K562 (cell line): ENCODE results near the gene RNF144A. TPM values are rescaled to one million over a fixed set of nuclear protein-coding genes. Genes with fewer than 3 reads are reported as not detected.

Experiments
- ATAC-seq: fragments of 200-7000 bp; cut with Tn5 transposase; 3 replicates; pipeline ENCODE4 v1.9.1; 2020; ENCODE audit warnings: moderate library complexity
- BruUV-seq: library from RNA; stranded (reverse); fragments of 400-500 nt; replicated peaks from 2 replicates; lab custom pipeline; 2021; lab: Mats Ljungman, UMichigan
- CTCF ChIA-PET: fragments of 300-600 bp; formaldehyde crosslinking; extraction: SDS; loops from one replicate; lab custom pipeline; 2021; ENCODE audit warnings: low intra/inter-chr PET ratio; lab: Yijun Ruan, JAX
- POLR2A ChIA-PET: fragments of 300-600, 350-650 bp; sonication (Branson Sonifier 250); formaldehyde crosslinking; extraction: SDS; loops from one replicate; lab custom pipeline; 2021; ENCODE audit warnings: antibody characterized with exemption, inconsistent platforms; lab: Yijun Ruan, JAX
- DNase-seq, 4 experiments: peaks; one replicate each; pipeline versions ENCODE4 v3.0.0 to v3.0.0-alpha.2; 2011 to 2018; ENCODE audit warnings: low spot score in 3 of 4, mixed read lengths in 3 of 4; ENCODE audit errors: extremely low read depth in 1 of 4
- FAIRE-seq: peaks from 2 replicates; lab custom pipeline; 2011; peaks lifted over from hg19 to GRCh38; lab: Jason Lieb, UNC
- H2AFZ ChIP-seq: 2 replicates; pipeline ENCODE4 v1.6.0; 2011; ENCODE audit warnings: low read depth, low read length, control low read depth, inconsistent platforms
- H3K27ac ChIP-seq: fragments of 200-600 bp; 3 replicates; pipeline ENCODE4 v1.8.0; 2011; ENCODE audit warnings: low read depth, mild to moderate bottlenecking, control low read depth, inconsistent platforms, low read length, moderate library complexity, mixed read lengths; ENCODE audit errors: extremely low read depth
- H3K27me3 ChIP-seq, 2 experiments: fragments of 300-600 bp in 1 of 2; 2 replicates in 1 of 2; 3 replicates in 1 of 2; pipeline versions ENCODE4 v1.6.0 to v1.8.0; 2011; ENCODE audit warnings: inconsistent platforms in 2 of 2, low read length in 2 of 2, mild to moderate bottlenecking in 1 of 2, mixed read lengths in 1 of 2, moderate library complexity in 1 of 2; ENCODE audit not compliant: control insufficient read depth in 2 of 2, insufficient read depth in 2 of 2
- H3K36me3 ChIP-seq: fragments of 300-600 bp; 3 replicates; pipeline ENCODE4 v1.8.0; 2011; ENCODE audit warnings: mild to moderate bottlenecking, low read length, inconsistent platforms; ENCODE audit not compliant: control insufficient read depth, insufficient read depth
- H3K4me1 ChIP-seq, 2 experiments: fragments of 200-600 bp in 1 of 2; replicated peaks in 1 of 2; 2 replicates in 1 of 2; 3 replicates in 1 of 2; pipeline versions ENCODE4 v1.5.1 to v1.8.0; 2011; ENCODE audit warnings: inconsistent platforms in 2 of 2, low read length in 2 of 2, mild to moderate bottlenecking in 1 of 2, mixed read lengths in 1 of 2, moderate library complexity in 1 of 2; ENCODE audit not compliant: control insufficient read depth in 2 of 2, insufficient read depth in 2 of 2
- H3K4me2 ChIP-seq: 2 replicates; pipeline ENCODE4 v1.6.1; 2011; ENCODE audit warnings: low read length, control low read depth, inconsistent platforms, mixed read lengths; ENCODE audit not compliant: insufficient read depth
- H3K4me3 ChIP-seq: fragments of 200-600 bp; sonication (generic), shearing (Covaris generic); 2 replicates; pipeline ENCODE4 v1.5.1; 2016; ENCODE audit warnings: control low read depth, inconsistent platforms
- H3K79me2 ChIP-seq: fragments of 200-600 bp; 3 replicates; pipeline ENCODE4 v1.8.0; 2011; ENCODE audit warnings: low read length, inconsistent platforms; ENCODE audit not compliant: control insufficient read depth, insufficient read depth
- H3K9ac ChIP-seq, 2 experiments: 2 replicates each; pipeline versions ENCODE4 v1.6.0 to v1.6.1; 2011; ENCODE audit warnings: low read depth in 2 of 2, low read length in 2 of 2, control low read depth in 1 of 2, inconsistent platforms in 1 of 2, mild to moderate bottlenecking in 1 of 2, mixed read lengths in 1 of 2; ENCODE audit not compliant: insufficient read depth in 1 of 2
- H3K9me1 ChIP-seq: one replicate; pipeline ENCODE4 v1.6.0; 2011; ENCODE audit warnings: inconsistent platforms, mild to moderate bottlenecking, low read length, moderate library complexity; ENCODE audit not compliant: control insufficient read depth, insufficient read depth
- H3K9me3 ChIP-seq: replicated peaks from 2 replicates; pipeline ENCODE4 v1.5.1; 2011; ENCODE audit warnings: low read depth, low read length, inconsistent platforms; ENCODE audit not compliant: control insufficient read depth, insufficient read depth
- H4K20me1 ChIP-seq: replicated peaks from 2 replicates; pipeline ENCODE4 v1.6.1; 2011; ENCODE audit warnings: low read length, inconsistent platforms, mixed read lengths; ENCODE audit not compliant: control insufficient read depth, insufficient read depth
- ATF2 ChIP-seq: sonication (generic); formaldehyde crosslinking; IDR thresholded peaks from 2 replicates; pipeline ENCODE4 v1.8.1; 2022; ENCODE audit warnings: missing genetic modification reagents
- CREB5 ChIP-seq: fragments of 250-450 bp; sonication (Bioruptor Pico); IDR thresholded peaks from 2 replicates; pipeline ENCODE4 v1.5.0; 2020; ENCODE audit warnings: mild to moderate bottlenecking
- CTCF ChIP-seq, 3 experiments: IDR thresholded peaks in 2 of 3; conservative IDR thresholded peaks in 1 of 3; 2 replicates each; pipeline ENCODE4 v1.5.1; 2011 to 2012; ENCODE audit warnings: low read length in 3 of 3, mild to moderate bottlenecking in 3 of 3, control low read depth in 2 of 3, improper control_type of control experiment in 1 of 3, inconsistent platforms in 1 of 3, low read depth in 1 of 3, mixed read lengths in 1 of 3, moderate library complexity in 1 of 3; ENCODE audit not compliant: insufficient read depth in 2 of 3
- DIDO1 ChIP-seq: fragments of 450-650 bp; IDR thresholded peaks from 2 replicates; pipeline ENCODE4 v1.6.1; 2016; ENCODE audit warnings: low read depth, missing biosample characterization, missing genetic modification characterization
- KDM5B ChIP-seq: fragments of 200-600 bp; sonication (generic); IDR thresholded peaks from 2 replicates; pipeline ENCODE4 v1.6.1; 2012; ENCODE audit warnings: low read depth, mild to moderate bottlenecking, moderate library complexity, low read length, control low read depth, inconsistent platforms; ENCODE audit not compliant: insufficient replicate concordance
- MCM3 ChIP-seq: fragments of 450-650 bp; IDR thresholded peaks from 2 replicates; pipeline ENCODE4 v1.6.1; 2016
- NCOR1 ChIP-seq: fragments of 450-650 bp; IDR thresholded peaks from 2 replicates; pipeline ENCODE4 v1.6.1; 2016; ENCODE audit warnings: mild to moderate bottlenecking, moderate library complexity
- TRIM24 ChIP-seq, 2 experiments: fragments of 450-650 bp; IDR thresholded peaks; 2 replicates each; pipeline ENCODE4 v1.6.1; 2016
- ZNF436 ChIP-seq: fragments of 250-450, 450-650 bp; sonication (Bioruptor Pico); formaldehyde crosslinking; IDR thresholded peaks from 2 replicates; pipeline ENCODE4 v1.7.0; 2020; ENCODE audit warnings: mild to moderate bottlenecking
- ZNF639 ChIP-seq, 2 experiments: fragments of 200-800 bp in 1 of 2; sonication (Bioruptor generic) in 1 of 2; sonication (generic) in 1 of 2; formaldehyde crosslinking in 1 of 2; IDR thresholded peaks in 1 of 2; conservative IDR thresholded peaks in 1 of 2; 2 replicates each; pipeline versions ENCODE4 v1.5.0 to v1.6.1; 2016 to 2020; ENCODE audit warnings: missing compliant biosample characterization in 1 of 2, missing genetic modification characterization in 1 of 2, missing genetic modification reagents in 1 of 2
- in situ Hi-C: fragments of 300-500 bp; cut with MboI; formaldehyde crosslinking; loops from 4 replicates; pipeline ENCODE4 v1.15.0; 2018; ENCODE audit warnings: inconsistent platforms, mixed read lengths
- intact Hi-C: fragments of 100-400 bp; cut with micrococcal nuclease; formaldehyde crosslinking; loops from 2 replicates; pipeline ENCODE4 v1.14.2; 2022
- polyA plus RNA-seq, 8 experiments: library from polyadenylated mRNA; depleted of rRNA in 4 of 8; stranded (reverse) in 5 of 8; unstranded in 3 of 8; fragments of >200 nt; fragmentation: Nextera tagmentation in 2 of 8; fragmentation: Illumina TruSeq in 1 of 8; extraction: Ambion mirVana in 2 of 8; extraction: Trizol in 1 of 8; gene quantifications; 2 replicates each; pipeline versions ENCODE4 v1.2.1 to v1.2.3, GENCODE V29; 2011 to 2014; ENCODE audit warnings: inconsistent platforms in 1 of 8, missing spikeins in 1 of 8
- total RNA-seq, 7 experiments: library from RNA; depleted of rRNA in 6 of 7; stranded (reverse); fragments of >200 nt in 6 of 7; fragmentation: Illumina TruSeq in 2 of 7; extraction: Trizol in 2 of 7; gene quantifications; 2 replicates each; pipeline versions ENCODE4 v1.2.1 to v1.2.3, GENCODE V29; 2011 to 2021; ENCODE audit warnings: low replicate concordance in 1 of 7

RNF144A gene
- total and polyA plus RNA-seq, 9 of the 15 experiments (the other 6 are each of a cell fraction or from before 2014, with no cell fraction given): 0.96 to 11.3 (median 6.2) TPM

- in situ Hi-C loops (loop anchor here (25.0 kb wide), 1 partner anchor 1603 kb away; the partner anchor contains the start of gene ID2), intact Hi-C loops (loop anchor here (1.0 to 5.0 kb wide), 5 partner anchors 48 to 258 kb away; partner anchors contain the start of gene RNF144A)
- Histone ChIP-seq H3K27ac (no peak overlapping the region), H3K9me3 (no peaks in the 10 kb centered on the region), H3K4me2 (no peak overlapping the region), H3K9me1 (no peaks in the 10 kb centered on the region), H3K4me3 (no peak overlapping the region), H3K4me1 (no peaks in the 10 kb centered on the region), H3K79me2 (no peaks in the 10 kb centered on the region), H2AFZ (no peak overlapping the region), H3K36me3 (no peaks in the 10 kb centered on the region), H3K27me3 (peaks cover 6 to 14% of the 10 kb centered on the region in 2 experiments; a peak in 4 of 5 replicates), H4K20me1 (no peaks in the 10 kb centered on the region), H3K9ac (no peak overlapping the region)
- TF ChIP-seq TRIM24 (IDR thresholded peaks at IDR 0.05) (no peak), ZNF639 (CRISPR knock-in tag; conservative IDR thresholded peaks at IDR 0.05 in 1 of 2, IDR thresholded peaks at IDR 0.05 in 1 of 2) (no peak), KDM5B (no peak), CREB5 (CRISPR knock-in tag) (no peak), DIDO1 (tag) (no peak), MCM3 (no peak), ZNF436 (no peak), CTCF (IDR thresholded peaks at IDR 0.05 in 2 of 3, conservative IDR thresholded peaks at IDR 0.05 in 1 of 3; ENCODE audit: insufficient read depth in 2 of 3, low read depth in 1 of 3, low read length in 3 of 3) (no peak), NCOR1 (no peak), ATF2 (CRISPR knock-in tag) (no peak)
- FAIRE-seq (no peak), ATAC-seq (no peak), DNase-seq (no peak)
- ChIA-PET POLR2A (no interaction called here), CTCF (interaction anchor here (0.6 to 1.6 kb wide), 3 partner anchors 47 to 259 kb away, joined by 4 to 5 read pairs (median 5); no protein-coding TSS in a partner anchor)
- BruUV-seq: no TSS peak
These were observed 167.4 kb downstream of the RNF144A start for GRCh38 chr2:7084601-7085000.
